H1 (cell line): ENCODE data around the gene GSAP. TPM values are rescaled to one million over a fixed set of nuclear protein-coding genes. Genes with fewer than 3 reads are reported as not detected.

Experiments
- CTCF ChIA-PET: fragments of 300-600 bp; sonication (Branson Sonifier 250); formaldehyde crosslinking; loops from one replicate; lab custom pipeline; 2021; ENCODE audit not compliant: partially characterized antibody; lab: Charles Lee
- POLR2A ChIA-PET: fragments of 300-600 bp; sonication (Branson Sonifier 250); formaldehyde crosslinking; loops from one replicate; lab custom pipeline; 2021; ENCODE audit warnings: inconsistent platforms; ENCODE audit not compliant: partially characterized antibody; lab: Charles Lee
- DNase-seq, 2 experiments: peaks; one replicate each; pipeline versions ENCODE4 v3.0.0 to v3.0.0-alpha.2; 2010 to 2022; ENCODE audit warnings: low spot score in 2 of 2, low read depth in 1 of 2, mixed read lengths in 1 of 2
- FAIRE-seq: peaks from 2 replicates; lab custom pipeline; 2011; peaks lifted over from hg19 to GRCh38; lab: Jason Lieb, UNC
- H2AFZ ChIP-seq: 2 replicates; pipeline ENCODE4 v1.8.1; 2012; ENCODE audit warnings: low read length, inconsistent platforms
- H2AK5ac ChIP-seq: 2 replicates; pipeline ENCODE4 v1.6.1; 2013; ENCODE audit warnings: low read depth, low read length
- H2BK120ac ChIP-seq: replicated peaks from 2 replicates; pipeline ENCODE3; 2013; ENCODE audit warnings: low read depth, low read length, inconsistent platforms
- H2BK12ac ChIP-seq: 2 replicates; pipeline ENCODE4 v1.6.1; 2013; ENCODE audit warnings: low read depth, low read length
- H2BK15ac ChIP-seq: 2 replicates; pipeline ENCODE4 v1.6.1; 2013; ENCODE audit warnings: low read length
- H2BK20ac ChIP-seq: 2 replicates; pipeline ENCODE4 v1.6.1; 2013; ENCODE audit warnings: low read length
- H2BK5ac ChIP-seq: 2 replicates; pipeline ENCODE4 v1.6.1; 2013; ENCODE audit warnings: low read depth, low read length
- H3K14ac ChIP-seq: 2 replicates; pipeline ENCODE4 v1.6.1; 2013; ENCODE audit warnings: inconsistent platforms; ENCODE audit not compliant: insufficient read length
- H3K18ac ChIP-seq: 2 replicates; pipeline ENCODE4 v1.6.1; 2013; ENCODE audit warnings: low read length; ENCODE audit errors: extremely low read depth
- H3K23ac ChIP-seq: 2 replicates; pipeline ENCODE4 v1.6.1; 2013; ENCODE audit warnings: inconsistent platforms; ENCODE audit not compliant: insufficient read length
- H3K23me2 ChIP-seq: 2 replicates; pipeline ENCODE4 v1.6.1; 2013; ENCODE audit warnings: low read depth, low read length
- H3K27ac ChIP-seq: 2 replicates; pipeline ENCODE4 v1.6.1; 2011; ENCODE audit warnings: low read depth, low read length, inconsistent platforms
- H3K27me3 ChIP-seq, 4 experiments: replicated peaks in 1 of 4; 1 replicate in 1 of 4; 2 replicates in 3 of 4; pipeline versions ENCODE4 v1.6.1 to v1.8.1; 2011 to 2013; ENCODE audit warnings: low read length in 3 of 4, mild to moderate bottlenecking in 3 of 4, inconsistent platforms in 2 of 4, mixed read lengths in 2 of 4, moderate library complexity in 1 of 4; ENCODE audit not compliant: control insufficient read depth in 3 of 4, insufficient read depth in 3 of 4; ENCODE audit errors: extremely low read depth in 1 of 4
- H3K36me3 ChIP-seq, 4 experiments: 2 replicates each; pipeline versions ENCODE4 v1.6.1 to v1.8.1; 2011 to 2013; ENCODE audit warnings: mild to moderate bottlenecking in 4 of 4, low read length in 3 of 4, moderate library complexity in 2 of 4, control low read depth in 1 of 4, inconsistent platforms in 1 of 4; ENCODE audit not compliant: insufficient read depth in 4 of 4, control insufficient read depth in 2 of 4
- H3K4ac ChIP-seq: replicated peaks from 2 replicates; pipeline ENCODE3; 2013; ENCODE audit warnings: low read length, low read depth, mixed read lengths, inconsistent platforms; ENCODE audit not compliant: insufficient read length
- H3K4me1 ChIP-seq, 4 experiments: replicated peaks in 1 of 4; 1 replicate in 1 of 4; 2 replicates in 3 of 4; pipeline versions ENCODE4 v1.6.1 to v1.8.1; 2011 to 2013; ENCODE audit warnings: low read length in 3 of 4, inconsistent platforms in 2 of 4, mixed read lengths in 1 of 4; ENCODE audit not compliant: insufficient read depth in 4 of 4, control insufficient read depth in 3 of 4
- H3K4me2 ChIP-seq, 2 experiments: 2 replicates each; pipeline versions ENCODE4 v1.6.1 to v1.8.1; 2011 to 2013; ENCODE audit warnings: low read depth in 2 of 2, low read length in 2 of 2, control low read depth in 1 of 2, inconsistent platforms in 1 of 2, mild to moderate bottlenecking in 1 of 2; ENCODE audit not compliant: insufficient read depth in 1 of 2
- H3K4me3 ChIP-seq, 4 experiments: fragments of 200-600, 300-600 bp in 1 of 4; sonication (generic), shearing (Covaris generic), sonication (Bioruptor Twin) in 1 of 4; 2 replicates each; pipeline versions ENCODE4 v1.5.1 to v1.8.1; 2011 to 2016; ENCODE audit warnings: low read length in 4 of 4, low read depth in 3 of 4, control low read depth in 2 of 4, inconsistent platforms in 2 of 4, mild to moderate bottlenecking in 2 of 4, mixed read lengths in 1 of 4, moderate library complexity in 1 of 4; ENCODE audit not compliant: insufficient read depth in 2 of 4; ENCODE audit errors: extremely low read depth in 1 of 4
- H3K56ac ChIP-seq: replicated peaks from 2 replicates; pipeline ENCODE3; 2013; ENCODE audit warnings: low read depth, mild to moderate bottlenecking, mixed read lengths, low read length, inconsistent platforms; ENCODE audit not compliant: insufficient read length
- H3K79me1 ChIP-seq: 2 replicates; pipeline ENCODE4 v1.6.1; 2013; ENCODE audit warnings: low read depth, low read length, control low read depth
- H3K79me2 ChIP-seq, 2 experiments: 2 replicates each; pipeline versions ENCODE4 v1.6.1 to v1.8.1; 2012 to 2013; ENCODE audit warnings: low read length in 2 of 2, mild to moderate bottlenecking in 2 of 2, inconsistent platforms in 1 of 2; ENCODE audit not compliant: insufficient read depth in 2 of 2, control insufficient read depth in 1 of 2
- H3K9ac ChIP-seq, 4 experiments: replicated peaks in 1 of 4; 1 replicate in 1 of 4; 2 replicates in 3 of 4; pipeline versions ENCODE4 v1.6.1 to v1.8.1; 2011 to 2013; ENCODE audit warnings: low read depth in 3 of 4, low read length in 3 of 4, control low read depth in 2 of 4, mild to moderate bottlenecking in 2 of 4, moderate library complexity in 2 of 4, inconsistent platforms in 1 of 4; ENCODE audit errors: extremely low read depth in 1 of 4
- H3K9me3 ChIP-seq, 2 experiments: 2 replicates each; pipeline versions ENCODE4 v1.6.1 to v1.8.1; 2012 to 2013; ENCODE audit warnings: mild to moderate bottlenecking in 2 of 2, moderate library complexity in 2 of 2, control low read depth in 1 of 2, inconsistent platforms in 1 of 2, low read depth in 1 of 2, low read length in 1 of 2, mixed read lengths in 1 of 2; ENCODE audit not compliant: insufficient read depth in 2 of 2
- H4K20me1 ChIP-seq, 2 experiments: replicated peaks in 1 of 2; 2 replicates each; pipeline versions ENCODE3 to v1.8.1; 2011 to 2013; ENCODE audit warnings: inconsistent platforms in 2 of 2, low read length in 2 of 2, mild to moderate bottlenecking in 1 of 2; ENCODE audit not compliant: insufficient read depth in 2 of 2, control insufficient read depth in 1 of 2
- H4K5ac ChIP-seq: 2 replicates; pipeline ENCODE4 v1.6.1; 2013; ENCODE audit warnings: low read length, low read depth, mixed read lengths, inconsistent platforms; ENCODE audit not compliant: insufficient read length
- H4K8ac ChIP-seq: 2 replicates; pipeline ENCODE4 v1.8.0; 2013; ENCODE audit warnings: mild to moderate bottlenecking, moderate library complexity, low read length, inconsistent platforms; ENCODE audit not compliant: insufficient read depth; ENCODE audit errors: extremely low read depth
- H4K91ac ChIP-seq: replicated peaks from 2 replicates; pipeline ENCODE3; 2013; ENCODE audit warnings: low read length, mixed read lengths, inconsistent platforms; ENCODE audit not compliant: insufficient read length
- ASH2L ChIP-seq: fragments of 200-600, 300-600 bp; sonication (generic); IDR thresholded peaks from one replicate; pipeline ENCODE4 v1.7.1; 2017; ENCODE audit warnings: low read length
- ATF3 ChIP-seq: IDR thresholded peaks from 2 replicates; pipeline ENCODE4 v1.6.1; 2011; ENCODE audit warnings: low read depth, mild to moderate bottlenecking, low read length; ENCODE audit not compliant: insufficient read depth
- CHD1 ChIP-seq: IDR thresholded peaks from 2 replicates; pipeline ENCODE4 v1.6.1; 2012; ENCODE audit warnings: low read depth, low read length, improper control_type of control experiment
- EP300 ChIP-seq, 2 experiments: IDR thresholded peaks; 1 replicate in 1 of 2; 2 replicates in 1 of 2; pipeline ENCODE4 v1.6.1; 2011 to 2012; ENCODE audit warnings: low read depth in 2 of 2, low read length in 2 of 2, mild to moderate bottlenecking in 2 of 2, borderline replicate concordance in 1 of 2, inconsistent platforms in 1 of 2, moderate library complexity in 1 of 2
- SP4 ChIP-seq: IDR thresholded peaks from 2 replicates; pipeline ENCODE4 v1.6.1; 2012; ENCODE audit warnings: low read length, inconsistent platforms
- TAF7 ChIP-seq: optimal IDR thresholded peaks from 2 replicates; pipeline ENCODE3; 2011; ENCODE audit warnings: low read depth, mild to moderate bottlenecking, inconsistent platforms, low read length, moderate library complexity, borderline replicate concordance
- WGBS, 2 experiments: shearing (Covaris generic) in 1 of 2; methylation state at CpG; one replicate each; pipeline versions ENCODE4 v1.1.6 to v1.1.7; 2013 to 2015; ENCODE audit warnings: low lambda C conversion rate in 2 of 2, mixed read lengths in 2 of 2, inconsistent platforms in 1 of 2, low coverage in 1 of 2, missing lambda C conversion rate in 1 of 2; ENCODE audit not compliant: insufficient replicate concordance in 2 of 2, insufficient coverage in 1 of 2, insufficient read length in 1 of 2; ENCODE audit errors: extremely low coverage in 1 of 2, missing lambda C conversion rate in 1 of 2; 5-methylcytosine and 5-hydroxymethylcytosine counted together
- polyA plus RNA-seq, 7 experiments: library from polyadenylated mRNA; depleted of rRNA in 3 of 7; stranded (reverse) in 5 of 7; unstranded in 2 of 7; fragments of >200 nt in 5 of 7; fragments of 200-250 nt in 2 of 7; gene quantifications; 1 replicate in 5 of 7; 2 replicates in 1 of 7; 4 replicates in 1 of 7; pipeline versions ENCODE4 v1.2.1 to v1.2.3, GENCODE V29; 2011 to 2013; ENCODE audit warnings: missing spikeins in 2 of 7, mixed read lengths in 2 of 7
- total RNA-seq: library from RNA; stranded (reverse); fragmentation: NEBNext Ultra II Directional; extraction: Animal tissue kit (Norgen Biotek cat#: 25700); gene quantifications from 2 replicates; pipeline ENCODE4 v1.2.1, GENCODE V29; 2021

GSAP gene
- total and polyA plus RNA-seq, 2 of the 8 experiments (the other 6 are each of a cell fraction or from before 2014, with no cell fraction given): 0.93 to 2.1 TPM

DNA sequence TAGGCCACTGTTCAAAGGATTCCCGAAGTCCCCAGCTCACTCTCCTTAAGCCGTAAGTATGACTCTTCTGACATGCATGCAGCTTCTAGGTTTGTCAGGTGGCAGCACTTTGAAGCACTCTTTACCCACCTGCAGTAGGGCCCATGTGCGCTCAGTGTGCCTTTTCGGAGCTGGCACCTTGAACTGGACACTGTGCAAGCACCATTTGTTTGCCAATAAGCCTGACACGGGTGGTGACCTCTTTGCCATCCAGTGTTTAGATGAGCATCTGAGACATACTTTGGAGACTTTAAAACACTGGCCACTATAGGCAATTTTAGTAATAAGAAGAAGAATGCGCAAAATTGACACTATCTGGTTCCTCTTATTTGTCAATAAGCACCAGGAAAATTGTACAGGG is 45.7 kb upstream of the GSAP start:
- Histone ChIP-seq H4K20me1 (no peaks in the 10 kb centered on the region), H4K8ac (no peak overlapping the region; the same call in 1 of the 2 replicates), H3K9ac (no peak overlapping the region), H3K14ac (no peak overlapping the region), H3K4ac (no peak overlapping the region), H3K4me2 (no peak overlapping the region), H3K27ac (no peak overlapping the region), H3K18ac (no peak overlapping the region), H3K56ac (no peak overlapping the region), H3K4me3 (no peak overlapping the region), H2BK120ac (no peak overlapping the region), H3K79me2 (no peaks in the 10 kb centered on the region), H3K9me3 (no peaks in the 10 kb centered on the region), H3K27me3 (no peaks in the 10 kb centered on the region), H4K91ac (no peak overlapping the region), H2AK5ac (no peak overlapping the region), H3K36me3 (no peaks in the 10 kb centered on the region), H2BK5ac (no peak overlapping the region), H2BK12ac (no peak overlapping the region), H3K23me2 (no peaks in the 10 kb centered on the region), H2BK20ac (no peak overlapping the region), H2AFZ (no peak overlapping the region), H4K5ac (no peak overlapping the region), H2BK15ac (no peak overlapping the region), H3K79me1 (no peaks in the 10 kb centered on the region), H3K23ac (no peak overlapping the region), H3K4me1 (no peaks in the 10 kb centered on the region)
- no peak for DNase-seq
- TF ChIP-seq ATF3: no peak
- TF ChIP-seq SP4: no peak
- no peak for TF ChIP-seq EP300 (IDR thresholded peaks at IDR 0.05; ENCODE audit: borderline replicate concordance in 1 of 2, low read depth in 2 of 2, low read length in 2 of 2)
- TF ChIP-seq CHD1: no peak
- no peak for TF ChIP-seq ASH2L
- no peak for TF ChIP-seq TAF7
- no peak for FAIRE-seq
- ChIA-PET POLR2A (no interaction called here), CTCF (interaction anchor here (0.7 to 2.1 kb wide), 3 partner anchors 11 to 190 kb away, joined by 3 to 6 read pairs (median 4); no protein-coding TSS in a partner anchor)
- 90% methylated on average over 6 of the region's 6 CpGs; no CpG with 5 or more reads in 1 of the 2 experiments for WGBS, 2 experiments
